GM18502 (cell line): ENCODE results near the gene SNX13.
"Not testable (repeated sequence)": the region's sequence is repeated elsewhere in the genome, so short reads cannot be mapped to it uniquely, and the experiment has no call there.

Experiments
- ATAC-seq: cut with Tn5 transposase; IDR thresholded peaks from one replicate; pipeline ENCODE4 v1.9.1; 2021; ENCODE audit warnings: mild to moderate bottlenecking; ENCODE audit not compliant: unreplicated experiment, poor library complexity

SNX13 gene

GRCh38 chr7:17915168-17915567 is 25.1 kb downstream of the SNX13 start:
- no peak for ATAC-seq

- ATAC-seq, result no peak
Observed at GRCh38 chr7:17913250-17913649, 27.0 kb downstream of the SNX13 start.

- no peak for ATAC-seq
Observed at GRCh38 chr7:17912536-17913235, 27.6 kb downstream of the SNX13 start.

- ATAC-seq, result no peak
Observed at GRCh38 chr7:17912050-17912449, 28.2 kb downstream of the SNX13 start.

- no peak for ATAC-seq
Observed at GRCh38 chr7:17910377-17910776, 29.9 kb downstream of the SNX13 start.

GRCh38 chr7:17909310-17909709 is 31.0 kb downstream of the SNX13 start:
- not testable (repeated sequence) for ATAC-seq

- ATAC-seq, result no peak
Observed at GRCh38 chr7:17907014-17907413, 33.3 kb downstream of the SNX13 start.

- no peak for ATAC-seq
Observed at GRCh38 chr7:17903337-17903736, 37.0 kb downstream of the SNX13 start.

- no peak for ATAC-seq
Observed at GRCh38 chr7:17902599-17902998, 37.7 kb downstream of the SNX13 start.

- no peak for ATAC-seq
Observed at GRCh38 chr7:17900464-17900863, 39.8 kb downstream of the SNX13 start.

- no peak for ATAC-seq
Observed at GRCh38 chr7:17898111-17898510, 42.2 kb downstream of the SNX13 start.

GRCh38 chr7:17887286-17887685 is 53.0 kb downstream of the SNX13 start:
- ATAC-seq, result no peak

- ATAC-seq, result no peak
Observed at GRCh38 chr7:17882685-17883084, 57.6 kb downstream of the SNX13 start.

GRCh38 chr7:17879075-17879661 is 61.1 kb downstream of the SNX13 start:
- ATAC-seq, result no peak

- no peak for ATAC-seq
Observed at GRCh38 chr7:17878627-17879026, 61.7 kb downstream of the SNX13 start.

GRCh38 chr7:17871815-17872533 is 68.3 kb downstream of the SNX13 start:
- no peak for ATAC-seq

- ATAC-seq, result no peak
Observed at GRCh38 chr7:17870406-17870805, 69.9 kb downstream of the SNX13 start.

GRCh38 chr7:17863809-17864143 is 76.5 kb downstream of the SNX13 start:
- ATAC-seq, result no peak

GRCh38 chr7:17863095-17863808 is 77.0 kb downstream of the SNX13 start:
- ATAC-seq, result no peak

GRCh38 chr7:17856251-17856650 is 84.0 kb downstream of the SNX13 start:
- ATAC-seq, result no peak

GRCh38 chr7:17855202-17855601 is 85.1 kb downstream of the SNX13 start:
- ATAC-seq, result peak; percentile 62
